HUES48 (cell line): ENCODE measurements around the gene LYRM4.

Source experiments
- H3K27ac ChIP-seq: one replicate; pipeline ENCODE4 v1.7.0; 2013; ENCODE audit warnings: low read depth, low read length, inconsistent platforms
- H3K27me3 ChIP-seq: 2 replicates; pipeline ENCODE4 v1.6.1; 2013; ENCODE audit warnings: mild to moderate bottlenecking, low read length; ENCODE audit not compliant: control insufficient read depth, insufficient read depth
- H3K36me3 ChIP-seq: 2 replicates; pipeline ENCODE4 v1.6.1; 2013; ENCODE audit warnings: low read length; ENCODE audit not compliant: control insufficient read depth, insufficient read depth
- H3K4me1 ChIP-seq: 2 replicates; pipeline ENCODE4 v1.6.1; 2013; ENCODE audit warnings: mild to moderate bottlenecking, low read length; ENCODE audit not compliant: control insufficient read depth, insufficient read depth
- H3K4me3 ChIP-seq: 2 replicates; pipeline ENCODE4 v1.5.1; 2013; ENCODE audit warnings: mild to moderate bottlenecking, low read depth, low read length
- H3K9ac ChIP-seq: 2 replicates; pipeline ENCODE4 v1.6.1; 2013; ENCODE audit warnings: mild to moderate bottlenecking, low read depth, low read length, moderate library complexity
- H3K9me3 ChIP-seq: 2 replicates; pipeline ENCODE4 v1.6.1; 2013; ENCODE audit warnings: low read length; ENCODE audit not compliant: control insufficient read depth, insufficient read depth

The LYRM4 gene

DNA sequence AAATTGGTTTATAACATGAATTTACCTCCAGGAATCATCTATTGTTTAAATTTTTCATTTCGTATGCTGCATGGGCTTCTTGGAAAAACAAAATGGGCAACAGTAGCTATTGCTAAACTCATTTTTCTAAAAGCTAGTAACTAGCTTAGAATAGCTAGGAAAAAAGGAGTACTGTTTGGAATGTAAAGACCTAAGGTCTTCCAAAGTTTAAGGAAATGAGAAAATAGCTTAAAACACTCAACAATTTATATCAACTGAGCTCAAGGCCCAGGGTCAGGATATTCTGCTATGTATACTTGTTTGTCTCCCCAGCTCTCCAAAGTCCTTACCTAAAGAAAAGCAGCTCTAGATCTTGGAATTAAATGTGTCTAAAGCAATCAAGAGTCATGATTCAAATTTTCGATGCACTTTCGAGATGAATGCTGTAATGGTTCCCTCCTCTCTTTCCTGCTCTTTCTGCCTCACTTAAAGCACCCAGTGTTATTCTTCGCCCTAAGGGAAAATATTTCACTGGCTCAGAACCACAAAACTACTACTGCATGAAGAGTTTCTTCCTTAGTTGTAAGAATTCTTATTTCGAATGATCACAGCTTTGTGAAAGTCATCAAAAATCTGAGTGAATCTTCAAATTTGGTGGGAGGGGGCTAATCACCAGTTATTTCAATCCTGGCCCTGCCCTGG, 41.6 kb downstream of the LYRM4 start:
- Histone ChIP-seq H3K4me3 (no peak overlapping the region), H3K27ac (no peak overlapping the region), H3K9me3 (no peaks in the 10 kb centered on the region), H3K9ac (no peak overlapping the region), H3K27me3 (no peaks in the 10 kb centered on the region), H3K36me3 (peaks cover 12% of the 10 kb centered on the region; the same call in 1 of the 2 replicates), H3K4me1 (peaks cover 7% of the 10 kb centered on the region; the same call in 1 of the 2 replicates)

DNA sequence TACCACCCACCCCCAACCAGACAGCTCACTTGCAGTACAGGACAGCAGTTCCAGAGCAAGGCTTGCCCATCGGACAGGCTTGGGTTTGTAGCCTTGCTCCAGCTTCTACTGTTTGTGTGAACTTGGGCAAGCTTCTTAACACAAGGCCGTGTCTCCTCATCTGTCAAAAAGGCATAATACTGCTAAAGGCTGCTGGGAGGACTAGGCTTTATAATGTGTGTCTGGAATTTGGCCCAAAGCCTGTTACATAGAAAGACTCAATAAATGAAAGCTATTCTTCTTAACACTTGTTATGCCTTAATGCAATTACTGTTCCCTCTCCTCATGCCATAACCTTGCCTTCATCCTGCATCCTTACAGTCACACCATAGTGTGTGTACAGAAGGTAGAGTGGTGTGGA, 43.4 kb downstream of the LYRM4 start:
- Histone ChIP-seq H3K9ac (no peak overlapping the region), H3K4me3 (no peak overlapping the region), H3K36me3 (peaks cover 17% of the 10 kb centered on the region), H3K27me3 (no peaks in the 10 kb centered on the region), H3K9me3 (no peaks in the 10 kb centered on the region), H3K27ac (no peak overlapping the region), H3K4me1 (peaks cover 7% of the 10 kb centered on the region; the same call in 1 of the 2 replicates)

DNA sequence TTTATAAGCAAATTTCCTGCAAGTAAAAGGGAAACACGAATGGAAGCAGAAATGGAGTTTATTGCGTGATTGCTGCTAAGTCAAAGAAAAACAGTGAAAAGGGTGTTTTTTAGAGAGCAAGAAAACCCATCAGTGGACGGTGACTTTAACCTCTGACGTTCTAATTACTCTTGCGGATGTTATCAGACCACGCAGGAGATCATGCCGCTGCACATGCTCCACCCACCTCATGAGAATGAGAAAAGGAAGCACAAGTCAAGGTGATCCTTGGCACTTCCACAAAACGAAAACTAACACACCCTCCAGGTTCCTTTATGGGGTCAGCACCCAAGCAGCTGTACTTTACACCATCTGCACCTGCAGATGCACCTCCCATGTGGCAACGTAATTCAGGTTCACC, 45.0 kb downstream of the LYRM4 start:
- Histone ChIP-seq H3K9ac (no peak overlapping the region), H3K9me3 (no peaks in the 10 kb centered on the region), H3K4me1 (peaks cover 7% of the 10 kb centered on the region; the same call in 1 of the 2 replicates), H3K36me3 (peaks cover 14% of the 10 kb centered on the region), H3K27ac (no peak overlapping the region), H3K4me3 (no peak overlapping the region), H3K27me3 (no peaks in the 10 kb centered on the region)

DNA sequence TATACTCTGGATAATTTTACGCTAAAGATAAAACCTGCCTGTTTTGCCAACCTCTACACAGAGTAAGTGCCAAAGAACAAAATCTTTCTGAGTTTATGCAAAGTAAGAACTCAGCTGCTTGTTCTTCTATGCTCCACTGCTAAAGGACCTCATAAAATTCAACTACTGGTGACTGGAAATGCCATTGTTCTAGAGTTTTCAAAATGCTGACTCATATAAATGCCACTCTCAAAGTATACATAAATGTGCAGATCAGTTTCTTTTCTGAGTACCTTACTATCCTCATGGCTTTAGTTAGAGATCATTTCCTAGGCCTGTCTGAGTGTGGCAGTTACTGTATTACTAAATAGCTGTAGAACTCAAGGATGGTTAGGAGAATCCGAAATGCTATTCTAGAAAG, 45.6 kb downstream of the LYRM4 start:
- Histone ChIP-seq H3K4me1 (peaks cover 7% of the 10 kb centered on the region; the same call in 1 of the 2 replicates), H3K9ac (no peak overlapping the region), H3K36me3 (peaks cover 14% of the 10 kb centered on the region), H3K4me3 (no peak overlapping the region), H3K27me3 (no peaks in the 10 kb centered on the region), H3K9me3 (no peaks in the 10 kb centered on the region), H3K27ac (no peak overlapping the region)

DNA sequence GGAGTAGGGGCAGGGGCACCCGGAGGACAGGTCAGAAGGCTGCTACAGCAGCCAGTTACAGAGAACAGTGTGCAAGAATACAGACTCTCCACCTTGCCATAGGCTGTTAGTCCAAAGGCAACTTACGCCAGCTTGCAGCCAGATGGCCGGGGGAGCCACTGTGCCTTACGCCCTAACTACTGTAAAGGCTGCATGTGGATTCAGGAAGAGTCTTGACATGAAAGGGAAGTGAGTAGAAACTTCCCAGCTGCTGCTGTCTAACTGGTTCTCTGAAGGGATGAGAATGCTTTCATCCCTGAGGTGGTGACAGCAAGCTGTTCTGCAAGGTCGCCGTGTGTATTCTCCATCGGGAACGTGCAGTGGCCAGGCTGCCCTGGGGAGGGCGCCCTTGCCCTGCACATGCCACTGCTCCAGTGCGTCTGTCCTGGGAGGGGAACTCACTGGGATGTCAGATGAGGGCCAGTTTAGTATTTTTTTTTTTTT, 46.1 kb downstream of the LYRM4 start:
- Histone ChIP-seq H3K9ac (no peak overlapping the region), H3K9me3 (no peaks in the 10 kb centered on the region), H3K27ac (no peak overlapping the region), H3K4me3 (no peak overlapping the region), H3K27me3 (no peaks in the 10 kb centered on the region), H3K4me1 (peaks cover 7% of the 10 kb centered on the region; the same call in 1 of the 2 replicates), H3K36me3 (peaks cover 14% of the 10 kb centered on the region)

DNA sequence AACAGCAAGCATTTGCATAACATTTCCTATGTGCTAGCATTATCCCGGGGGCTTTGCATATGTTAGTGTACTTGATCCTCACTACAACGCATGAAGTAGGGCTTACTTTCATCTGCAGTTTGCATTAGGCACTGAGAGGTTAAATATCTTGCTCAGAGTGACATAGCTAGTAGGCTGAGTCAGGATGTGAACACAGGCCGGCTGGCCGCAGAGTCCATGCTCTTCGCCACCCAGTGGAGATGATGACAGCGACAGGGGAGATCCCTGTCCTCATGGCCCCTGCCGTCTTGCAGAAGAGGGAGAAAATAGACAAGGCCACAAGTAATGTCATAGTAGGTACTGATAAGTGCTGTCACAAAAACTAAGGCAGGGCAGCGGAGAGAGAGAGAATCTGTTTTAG, 46.9 kb downstream of the LYRM4 start:
- H3K4me3 ChIP-seq: no peak overlapping the region
- H3K36me3 ChIP-seq: peaks cover 14% of the 10 kb centered on the region
- no peak overlapping the region for H3K27ac ChIP-seq
- no peak overlapping the region for H3K9ac ChIP-seq
- H3K4me1 ChIP-seq: peaks cover 7% of the 10 kb centered on the region; the same call in 1 of the 2 replicates
- H3K27me3 ChIP-seq: no peaks in the 10 kb centered on the region
- no peaks in the 10 kb centered on the region for H3K9me3 ChIP-seq

DNA sequence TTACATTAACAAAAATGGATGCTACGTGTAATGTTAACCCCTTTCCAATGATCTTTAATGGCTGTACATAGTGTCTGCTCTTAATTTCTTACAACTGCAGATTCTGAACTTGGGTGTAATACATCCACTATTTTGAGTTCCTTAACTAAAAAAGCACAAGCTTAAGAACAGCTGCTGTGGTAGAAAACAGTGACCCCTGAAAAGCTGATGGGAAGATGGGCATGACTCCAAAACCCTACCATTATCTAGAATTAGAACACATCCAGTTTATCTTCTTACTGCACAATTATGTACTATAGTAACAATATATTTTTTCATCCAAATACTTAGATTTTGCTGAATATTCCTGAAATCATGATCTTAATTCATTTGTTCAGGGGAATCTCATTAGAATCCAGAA, 49.3 kb downstream of the LYRM4 start:
- H3K4me1 ChIP-seq: no peaks in the 10 kb centered on the region
- H3K9me3 ChIP-seq: no peaks in the 10 kb centered on the region
- H3K9ac ChIP-seq: no peak overlapping the region
- no peak overlapping the region for H3K27ac ChIP-seq
- H3K4me3 ChIP-seq: no peak overlapping the region
- H3K36me3 ChIP-seq: peaks cover 14% of the 10 kb centered on the region
- no peaks in the 10 kb centered on the region for H3K27me3 ChIP-seq

DNA sequence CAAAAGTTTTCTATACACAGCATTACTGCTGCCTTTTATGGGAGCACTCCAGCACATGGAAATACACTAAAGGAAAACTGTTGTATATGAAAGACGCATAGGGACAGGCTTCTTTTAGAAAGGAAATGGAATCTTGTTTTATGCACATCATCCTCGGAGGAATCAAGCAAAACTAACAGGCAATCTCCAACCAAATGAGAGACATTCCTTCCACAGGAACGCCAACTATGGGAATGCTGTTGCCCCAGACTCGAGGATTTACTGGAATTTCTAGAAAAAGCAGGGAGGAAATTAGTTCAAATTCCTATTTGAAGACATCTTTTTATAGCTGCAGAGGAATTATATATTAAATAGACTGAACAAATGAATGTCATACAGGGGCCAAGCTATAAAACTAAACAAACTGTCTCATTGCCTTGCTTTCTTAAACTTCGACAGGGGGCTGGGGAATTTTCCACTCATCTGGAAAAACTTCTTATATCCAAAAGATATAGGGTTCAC, 52.2 kb downstream of the LYRM4 start:
- Histone ChIP-seq H3K9me3 (no peaks in the 10 kb centered on the region), H3K36me3 (peaks cover 6% of the 10 kb centered on the region), H3K9ac (no peak overlapping the region), H3K27me3 (no peaks in the 10 kb centered on the region), H3K27ac (no peak overlapping the region), H3K4me1 (peaks cover 22% of the 10 kb centered on the region), H3K4me3 (no peak overlapping the region)

DNA sequence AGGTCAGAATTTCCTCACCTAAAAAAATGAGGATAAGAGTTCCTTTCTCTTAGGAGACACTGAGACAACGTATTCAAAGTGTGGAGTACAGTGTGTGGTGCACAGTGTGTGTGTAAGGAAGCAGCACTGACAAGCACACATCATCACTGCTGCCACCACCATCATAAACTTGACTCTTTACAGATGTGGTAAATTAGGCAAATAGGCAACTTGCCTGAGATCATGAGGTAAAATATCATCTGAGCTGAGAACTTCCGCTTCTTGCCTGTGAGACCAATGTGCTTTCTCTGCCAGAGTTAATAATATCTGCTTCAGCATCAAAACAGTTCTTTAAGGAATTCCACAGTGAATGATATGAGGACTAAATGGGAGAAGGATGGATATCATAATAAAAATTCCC, 52.7 kb downstream of the LYRM4 start:
- H3K27ac ChIP-seq: no peak overlapping the region
- H3K4me1 ChIP-seq: peaks cover 24% of the 10 kb centered on the region
- H3K9ac ChIP-seq: no peak overlapping the region
- H3K4me3 ChIP-seq: no peak overlapping the region
- 0 out of 2 replicates have a peak, but pooled peaks cover 3% of the 10 kb centered on the region for H3K36me3 ChIP-seq
- H3K9me3 ChIP-seq: no peaks in the 10 kb centered on the region
- H3K27me3 ChIP-seq: no peaks in the 10 kb centered on the region

DNA sequence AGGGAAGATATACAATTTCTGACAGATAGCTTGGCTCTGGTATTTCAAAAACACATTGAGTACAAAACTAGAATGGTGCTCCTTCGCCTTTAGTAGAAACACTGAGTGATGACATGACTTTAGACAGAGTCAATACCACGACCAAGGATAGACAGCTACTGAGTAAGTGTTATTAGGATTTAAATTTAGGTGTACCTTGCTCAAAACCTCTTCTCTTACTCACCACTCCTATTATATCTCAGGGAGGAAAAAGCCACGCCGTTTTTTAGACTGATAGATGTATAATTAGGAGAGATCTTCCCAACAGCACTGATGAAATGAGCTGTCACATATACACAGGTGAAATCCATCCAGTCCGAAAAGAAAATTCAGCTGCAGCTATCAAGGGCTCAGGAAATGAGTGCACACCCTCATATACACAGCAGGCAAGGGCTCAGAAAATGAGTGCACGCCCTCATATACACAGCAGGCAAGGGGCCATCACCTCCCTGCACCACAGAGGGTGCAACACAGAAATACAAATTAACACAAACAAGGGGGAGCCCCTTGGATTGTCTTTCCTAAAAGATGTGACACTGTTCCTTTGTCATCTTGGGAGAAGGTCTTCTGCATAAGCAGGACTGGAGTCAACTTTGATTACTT, 53.7 kb downstream of the LYRM4 start:
- H3K9me3 ChIP-seq: no peaks in the 10 kb centered on the region
- H3K9ac ChIP-seq: no peak overlapping the region
- no peak overlapping the region for H3K27ac ChIP-seq
- no peaks in the 10 kb centered on the region for H3K36me3 ChIP-seq
- peaks cover 24% of the 10 kb centered on the region for H3K4me1 ChIP-seq
- H3K4me3 ChIP-seq: no peak overlapping the region
- no peaks in the 10 kb centered on the region for H3K27me3 ChIP-seq
